HCT116 (cell line): ENCODE data around the gene PLAU.

ENCODE experiments used
- ELF1 ChIP-seq: IDR thresholded peaks from 2 replicates; pipeline ENCODE4 v1.6.1; 2012; ENCODE audit warnings: low read depth, borderline replicate concordance
- EZH2 ChIP-seq: fragments of 200-600 bp; sonication (generic); IDR thresholded peaks from 2 replicates; pipeline ENCODE4 v1.6.1; 2017; ENCODE audit warnings: antibody characterized with exemption, mixed run types
- EZH2phosphoT487 ChIP-seq: fragments of 200-600 bp; IDR thresholded peaks from 2 replicates; pipeline ENCODE4 v1.6.1; 2018; ENCODE audit warnings: antibody characterized with exemption, borderline replicate concordance
- JUND ChIP-seq: IDR thresholded peaks from 2 replicates; pipeline ENCODE4 v1.6.1; 2012
- TF ChIP-seq, protein P1 (sequence below), 3 experiments: fragments of 200-600 bp in 1 of 3; sonication (generic) in 1 of 3; IDR thresholded peaks in 2 of 3; conservative IDR thresholded peaks in 1 of 3; 2 replicates each; pipeline ENCODE4 v1.5.1; 2012 to 2017; ENCODE audit warnings: low read depth in 2 of 3, low read length in 2 of 3, antibody characterized with exemption in 1 of 3, borderline replicate concordance in 1 of 3, control low read depth in 1 of 3, mild to moderate bottlenecking in 1 of 3, mixed read lengths in 1 of 3, mixed run types in 1 of 3, moderate library complexity in 1 of 3; ENCODE audit not compliant: insufficient read depth in 1 of 3

DNA sequence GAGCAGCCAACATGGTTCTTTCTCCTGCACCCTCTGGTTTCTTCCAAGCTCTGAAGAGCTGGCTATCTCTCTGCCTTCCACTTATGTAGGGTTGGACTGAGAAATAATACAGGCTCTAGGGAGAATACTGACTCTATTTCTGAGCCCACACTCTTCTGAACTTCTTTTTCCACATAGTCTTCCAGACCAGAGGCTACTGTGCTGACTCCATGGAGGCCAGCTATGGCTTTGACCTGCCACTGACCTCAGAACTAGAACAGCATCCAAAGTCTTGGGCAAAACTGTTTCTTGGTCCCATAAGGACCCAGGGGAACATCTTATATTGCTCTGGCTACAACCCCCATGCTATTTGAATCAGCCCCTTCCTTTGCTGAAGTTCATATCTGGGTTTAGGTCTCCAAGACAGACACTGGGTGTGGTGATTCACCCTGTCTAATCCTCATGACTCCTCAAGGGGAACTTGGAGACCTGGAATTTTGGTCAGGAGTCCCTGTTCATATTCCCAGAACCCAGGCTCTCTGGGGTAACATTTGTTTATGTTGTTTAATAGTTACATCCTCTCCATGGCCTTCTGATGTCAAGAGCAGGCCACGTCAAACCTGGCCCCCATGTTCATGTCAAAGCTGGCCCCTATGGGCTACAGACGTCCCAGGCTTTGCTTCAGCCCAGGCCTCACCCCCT lies 12.1 kb upstream of the PLAU start:
- TF ChIP-seq JUND, result no peak
- TF ChIP-seq, protein P1, sequence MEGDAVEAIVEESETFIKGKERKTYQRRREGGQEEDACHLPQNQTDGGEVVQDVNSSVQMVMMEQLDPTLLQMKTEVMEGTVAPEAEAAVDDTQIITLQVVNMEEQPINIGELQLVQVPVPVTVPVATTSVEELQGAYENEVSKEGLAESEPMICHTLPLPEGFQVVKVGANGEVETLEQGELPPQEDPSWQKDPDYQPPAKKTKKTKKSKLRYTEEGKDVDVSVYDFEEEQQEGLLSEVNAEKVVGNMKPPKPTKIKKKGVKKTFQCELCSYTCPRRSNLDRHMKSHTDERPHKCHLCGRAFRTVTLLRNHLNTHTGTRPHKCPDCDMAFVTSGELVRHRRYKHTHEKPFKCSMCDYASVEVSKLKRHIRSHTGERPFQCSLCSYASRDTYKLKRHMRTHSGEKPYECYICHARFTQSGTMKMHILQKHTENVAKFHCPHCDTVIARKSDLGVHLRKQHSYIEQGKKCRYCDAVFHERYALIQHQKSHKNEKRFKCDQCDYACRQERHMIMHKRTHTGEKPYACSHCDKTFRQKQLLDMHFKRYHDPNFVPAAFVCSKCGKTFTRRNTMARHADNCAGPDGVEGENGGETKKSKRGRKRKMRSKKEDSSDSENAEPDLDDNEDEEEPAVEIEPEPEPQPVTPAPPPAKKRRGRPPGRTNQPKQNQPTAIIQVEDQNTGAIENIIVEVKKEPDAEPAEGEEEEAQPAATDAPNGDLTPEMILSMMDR (IDR thresholded peaks at IDR 0.05 in 2 of 3, conservative IDR thresholded peaks at IDR 0.05 in 1 of 3; ENCODE audit: borderline replicate concordance in 1 of 3, insufficient read depth in 1 of 3, low read depth in 2 of 3, low read length in 2 of 3), result no peak
- no peak for TF ChIP-seq EZH2
- TF ChIP-seq ELF1, result no peak
- TF ChIP-seq EZH2phosphoT487, result no peak
